WTC11 (cell line): ENCODE results near the gene ENO3.

ENCODE experiments used
- AFF4 ChIP-seq: sonication (generic); formaldehyde crosslinking; IDR thresholded peaks from 2 replicates; pipeline ENCODE4 v1.8.1; 2023; ENCODE audit warnings: mild to moderate bottlenecking, missing genetic modification reagents, borderline replicate concordance
- ATF2 ChIP-seq: sonication (generic); formaldehyde crosslinking; IDR thresholded peaks from 2 replicates; pipeline ENCODE4 v1.8.1; 2022; ENCODE audit warnings: low read depth, missing genetic modification reagents, borderline replicate concordance
- CTCF ChIP-seq: fragments of 200-600 bp; IDR thresholded peaks from 2 replicates; pipeline ENCODE4 v1.8.0; 2022; ENCODE audit warnings: antibody characterized with exemption
- IRF1 ChIP-seq: sonication (generic); formaldehyde crosslinking; IDR thresholded peaks from 2 replicates; pipeline ENCODE4 v1.8.0; 2023; ENCODE audit warnings: missing genetic modification reagents
- IRF2 ChIP-seq: sonication (generic); formaldehyde crosslinking; IDR thresholded peaks from 2 replicates; pipeline ENCODE4 v1.8.0; 2022; ENCODE audit warnings: low read depth, missing genetic modification reagents, borderline replicate concordance
- JUN ChIP-seq: sonication (generic); formaldehyde crosslinking; IDR thresholded peaks from 2 replicates; pipeline ENCODE4 v1.8.0; 2023; ENCODE audit warnings: mild to moderate bottlenecking, missing genetic modification reagents
- MAX ChIP-seq: sonication (generic); formaldehyde crosslinking; IDR thresholded peaks from 2 replicates; pipeline ENCODE4 v1.8.0; 2022; ENCODE audit warnings: mild to moderate bottlenecking, missing genetic modification reagents
- NFYB ChIP-seq: sonication (generic); formaldehyde crosslinking; conservative IDR thresholded peaks from 2 replicates; pipeline ENCODE4 v1.8.0; 2022; ENCODE audit warnings: low read depth, missing genetic modification reagents
- NR1H2 ChIP-seq: sonication (generic); formaldehyde crosslinking; IDR thresholded peaks from 2 replicates; pipeline ENCODE4 v1.9.0; 2021; ENCODE audit warnings: mild to moderate bottlenecking, moderate library complexity, missing genetic modification reagents
- NR3C1 ChIP-seq: sonication (generic); formaldehyde crosslinking; conservative IDR thresholded peaks from 2 replicates; pipeline ENCODE4 v1.8.1; 2023; ENCODE audit warnings: low read depth, mild to moderate bottlenecking, missing genetic modification reagents
- OVOL2 ChIP-seq: fragments of 250-450 bp; sonication (Bioruptor Pico); IDR thresholded peaks from 2 replicates; pipeline ENCODE4 v1.9.0; 2021; ENCODE audit warnings: mild to moderate bottlenecking, borderline replicate concordance
- STAT6 ChIP-seq: sonication (generic); formaldehyde crosslinking; conservative IDR thresholded peaks from 2 replicates; pipeline ENCODE4 v1.8.1; 2023; ENCODE audit warnings: mild to moderate bottlenecking, low read depth, missing genetic modification reagents, moderate library complexity
- USF1 ChIP-seq: sonication (generic); formaldehyde crosslinking; IDR thresholded peaks from 2 replicates; pipeline ENCODE4 v1.8.0; 2022; ENCODE audit warnings: mild to moderate bottlenecking, missing genetic modification reagents

GRCh38 chr17:4938069-4938491 is 12.8 kb upstream of the ENO3 start:
- TF ChIP-seq ATF2 (CRISPR knock-in tag) (no peak), NR3C1 (CRISPR knock-in tag) (no peak), STAT6 (CRISPR knock-in tag) (no peak), CTCF (no peak), JUN (no peak), NFYB (CRISPR knock-in tag) (no peak), USF1 (CRISPR knock-in tag) (no peak), OVOL2 (CRISPR knock-in tag) (no peak), AFF4 (CRISPR knock-in tag) (no peak), NR1H2 (CRISPR knock-in tag) (no peak), IRF2 (CRISPR knock-in tag) (no peak), IRF1 (CRISPR knock-in tag) (no peak), MAX (no peak)
